Glomerular endothelial cell (primary cell): ENCODE measurements around the gene VIL1. TPM values are rescaled to one million over a fixed set of nuclear protein-coding genes. Genes with fewer than 3 reads are reported as not detected.

Source experiments
- DNase-seq: peaks from one replicate; pipeline ENCODE4 v3.0.0-alpha.2; 2011; ENCODE audit warnings: low read depth, low spot score; ENCODE audit errors: extremely low read depth
- total RNA-seq: library from RNA; depleted of rRNA; stranded (reverse); fragments of >200 nt; gene quantifications from 2 replicates; pipeline ENCODE4 v1.2.3, GENCODE V29; 2015

VIL1 gene
- total RNA-seq, 1 donor from 2014 or later, result not detected

GRCh38 chr2:218405086-218405745 is 13.7 kb upstream of the VIL1 start:
- DNase-seq, result no peak

GRCh38 chr2:218405746-218406208 is 13.1 kb upstream of the VIL1 start:
- DNase-seq, result no peak

- DNase-seq, result no peak
These were observed 12.5 kb upstream of the VIL1 start for GRCh38 chr2:218406209-218406948.

- DNase-seq, result no peak
These were observed 11.8 kb upstream of the VIL1 start for GRCh38 chr2:218406949-218407618.

- no peak for DNase-seq
These were observed 11.2 kb upstream of the VIL1 start for GRCh38 chr2:218407717-218408116.

GRCh38 chr2:218418321-218418716 is 604 bp upstream of the VIL1 start:
- DNase-seq, result no peak

GRCh38 chr2:218419630-218420216 is 800 bp downstream of the VIL1 start:
- no peak for DNase-seq

- DNase-seq, result no peak
These were observed 2.1 kb downstream of the VIL1 start for GRCh38 chr2:218421027-218421426.

GRCh38 chr2:218422403-218423086 is 3.6 kb downstream of the VIL1 start:
- DNase-seq, result no peak

- DNase-seq, result no peak
These were observed 4.7 kb downstream of the VIL1 start for GRCh38 chr2:218423584-218423983.

GRCh38 chr2:218425531-218425930 is 6.6 kb downstream of the VIL1 start:
- DNase-seq, result no peak

- DNase-seq, result no peak
These were observed 8.8 kb downstream of the VIL1 start for GRCh38 chr2:218427741-218428140.

GRCh38 chr2:218428846-218429558 is 10.1 kb downstream of the VIL1 start:
- no peak for DNase-seq

GRCh38 chr2:218429911-218430692 is 11.2 kb downstream of the VIL1 start:
- DNase-seq, result no peak

GRCh38 chr2:218430721-218431120 is 11.8 kb downstream of the VIL1 start:
- no peak for DNase-seq

GRCh38 chr2:218431878-218432277 is 13.0 kb downstream of the VIL1 start:
- DNase-seq, result no peak

GRCh38 chr2:218432676-218433365 is 13.9 kb downstream of the VIL1 start:
- no peak for DNase-seq

GRCh38 chr2:218434456-218434855 is 15.5 kb downstream of the VIL1 start:
- no peak for DNase-seq
